T-helper 22 cell (primary cell): ENCODE data around the gene PCDHGA8.
"Not testable (repeated sequence)": the region's sequence is repeated elsewhere in the genome, so short reads cannot be mapped to it uniquely, and the experiment has no call there.

ENCODE experiments used
- DNase-seq: peaks from one replicate; pipeline ENCODE4 v3.0.0-alpha.2; 2020; ENCODE audit warnings: low read depth

The PCDHGA8 gene

GRCh38 chr5:141403387-141403786, 11.0 kb downstream of the PCDHGA8 start:
- no peak for DNase-seq

- DNase-seq, result not testable (repeated sequence)
These were observed 15.5 kb downstream of the PCDHGA8 start, which contains the start of gene PCDHGB6 for GRCh38 chr5:141407790-141408505. PCDHGB6 (plus strand) TSS chr5:141408021; CDS start chr5:141408203, 182 bp downstream.

- DNase-seq, result no peak
These were observed 17.3 kb downstream of the PCDHGA8 start for GRCh38 chr5:141409598-141410306.

- no peak for DNase-seq
These were observed 19.1 kb downstream of the PCDHGA8 start for GRCh38 chr5:141411575-141411974.

GRCh38 chr5:141412854-141413539, 20.6 kb downstream of the PCDHGA8 start, which contains the start of gene PCDHGA10:
PCDHGA10 (plus strand) TSS chr5:141412987; CDS start chr5:141413176, 189 bp downstream.
- DNase-seq, result no peak

- no peak for DNase-seq
These were observed 21.2 kb downstream of the PCDHGA8 start for GRCh38 chr5:141413540-141414069.

GRCh38 chr5:141414548-141415274, 22.3 kb downstream of the PCDHGA8 start:
- not testable (repeated sequence) for DNase-seq

GRCh38 chr5:141415275-141415618, 22.8 kb downstream of the PCDHGA8 start:
- not testable (repeated sequence) for DNase-seq

GRCh38 chr5:141417494-141418172, 25.2 kb downstream of the PCDHGA8 start, which contains the start of gene PCDHGB7:
PCDHGB7 (plus strand) TSS chr5:141417677; CDS start chr5:141417860, 183 bp downstream.
- DNase-seq, result not testable (repeated sequence)

- no peak for DNase-seq
These were observed 26.8 kb downstream of the PCDHGA8 start for GRCh38 chr5:141419074-141419880.

- DNase-seq, result no peak
These were observed 28.5 kb downstream of the PCDHGA8 start, which contains the start of gene PCDHGA11 for GRCh38 chr5:141420855-141421488. PCDHGA11 (plus strand) TSS chr5:141421051; CDS start chr5:141421228, 177 bp downstream.

- DNase-seq, result no peak
These were observed 29.0 kb downstream of the PCDHGA8 start for GRCh38 chr5:141421489-141421855.

GRCh38 chr5:141422742-141423291, 30.4 kb downstream of the PCDHGA8 start:
- no peak for DNase-seq

GRCh38 chr5:141427783-141428426, 35.5 kb downstream of the PCDHGA8 start:
- no peak for DNase-seq

GRCh38 chr5:141430332-141431113, 38.1 kb downstream of the PCDHGA8 start, which contains the start of gene PCDHGA12:
PCDHGA12 (plus strand) TSS chr5:141430507; CDS start chr5:141430760, 253 bp downstream.
- DNase-seq, result no peak

- no peak for DNase-seq
These were observed 38.9 kb downstream of the PCDHGA8 start for GRCh38 chr5:141431286-141431685.

GRCh38 chr5:141432308-141432707, 39.9 kb downstream of the PCDHGA8 start:
- not testable (repeated sequence) for DNase-seq

- DNase-seq, result not testable (repeated sequence)
These were observed 40.3 kb downstream of the PCDHGA8 start for GRCh38 chr5:141432726-141433125.
